HG02870 (cell line): ENCODE measurements around the gene CISD2.
"Not testable (repeated sequence)": the region's sequence is repeated elsewhere in the genome, so short reads cannot be mapped to it uniquely, and the experiment has no call there.

Experiments used
- ATAC-seq: cut with Tn5 transposase; IDR thresholded peaks from one replicate; pipeline ENCODE4 v1.9.1; 2021; ENCODE audit warnings: mild to moderate bottlenecking, moderate library complexity; ENCODE audit not compliant: unreplicated experiment

The CISD2 gene, protein sequence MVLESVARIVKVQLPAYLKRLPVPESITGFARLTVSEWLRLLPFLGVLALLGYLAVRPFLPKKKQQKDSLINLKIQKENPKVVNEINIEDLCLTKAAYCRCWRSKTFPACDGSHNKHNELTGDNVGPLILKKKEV

DNA sequence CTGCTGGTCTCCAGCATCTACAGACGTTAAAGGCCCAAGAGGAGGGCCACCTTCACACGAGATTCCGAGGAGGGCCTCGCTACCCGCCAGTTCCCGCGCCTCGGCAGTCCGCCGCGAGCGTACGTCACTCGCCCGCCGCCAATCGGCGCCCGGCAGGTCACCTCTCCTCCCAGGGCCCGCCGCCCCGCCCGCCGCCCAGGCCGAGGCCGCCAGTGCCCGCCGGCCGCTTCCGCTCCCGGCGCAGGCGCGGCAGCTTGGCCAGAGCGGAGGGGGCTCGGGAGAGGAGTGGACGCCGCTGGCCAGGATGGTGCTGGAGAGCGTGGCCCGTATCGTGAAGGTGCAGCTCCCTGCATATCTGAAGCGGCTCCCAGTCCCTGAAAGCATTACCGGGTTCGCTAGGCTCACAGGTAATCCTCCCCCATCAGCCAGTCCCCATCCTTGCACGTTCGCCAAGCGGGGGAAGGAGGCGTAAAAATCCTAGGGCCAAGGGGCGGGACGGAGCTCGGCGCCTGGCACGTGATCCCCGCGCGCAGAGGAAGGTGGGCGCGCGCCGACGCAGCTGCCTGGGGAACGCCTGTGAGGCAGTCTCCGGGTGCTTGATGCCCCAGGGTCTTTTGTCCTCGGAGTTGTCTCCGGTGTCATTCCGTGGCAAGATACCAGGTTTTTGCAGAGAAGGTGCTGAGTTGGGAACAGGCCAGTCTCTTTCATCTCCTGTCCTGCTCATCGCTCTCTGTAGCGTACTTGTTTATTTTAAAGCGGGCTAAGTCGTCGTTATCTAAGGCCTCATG is at the start of gene CISD2:
TSS of gene CISD2 (plus strand) at position 212 of the 788 bp plus-strand sequence. CDS start at position 305, 93 bp downstream.
- ATAC-seq: peak; percentile 73

DNA sequence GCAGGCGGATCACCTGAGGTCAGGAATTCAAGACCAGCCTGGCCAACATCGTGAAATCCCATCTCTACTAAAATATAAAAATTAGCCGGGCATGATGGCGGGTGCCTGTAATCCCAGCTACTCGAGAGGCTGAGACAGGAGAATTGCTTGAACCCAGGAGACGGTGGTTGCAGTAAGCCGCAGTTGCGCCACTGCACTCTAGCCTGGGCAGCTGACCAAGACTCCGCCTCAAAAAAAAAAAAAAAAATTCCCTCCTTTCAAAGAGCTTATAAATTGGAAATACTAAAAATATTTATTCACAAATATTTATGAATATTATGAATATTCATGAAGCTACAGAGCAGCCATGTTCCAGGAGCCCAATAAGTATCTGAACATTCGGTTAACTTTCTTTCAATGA is 49.7 kb upstream of the CISD2 start:
- not testable (repeated sequence) for ATAC-seq

DNA sequence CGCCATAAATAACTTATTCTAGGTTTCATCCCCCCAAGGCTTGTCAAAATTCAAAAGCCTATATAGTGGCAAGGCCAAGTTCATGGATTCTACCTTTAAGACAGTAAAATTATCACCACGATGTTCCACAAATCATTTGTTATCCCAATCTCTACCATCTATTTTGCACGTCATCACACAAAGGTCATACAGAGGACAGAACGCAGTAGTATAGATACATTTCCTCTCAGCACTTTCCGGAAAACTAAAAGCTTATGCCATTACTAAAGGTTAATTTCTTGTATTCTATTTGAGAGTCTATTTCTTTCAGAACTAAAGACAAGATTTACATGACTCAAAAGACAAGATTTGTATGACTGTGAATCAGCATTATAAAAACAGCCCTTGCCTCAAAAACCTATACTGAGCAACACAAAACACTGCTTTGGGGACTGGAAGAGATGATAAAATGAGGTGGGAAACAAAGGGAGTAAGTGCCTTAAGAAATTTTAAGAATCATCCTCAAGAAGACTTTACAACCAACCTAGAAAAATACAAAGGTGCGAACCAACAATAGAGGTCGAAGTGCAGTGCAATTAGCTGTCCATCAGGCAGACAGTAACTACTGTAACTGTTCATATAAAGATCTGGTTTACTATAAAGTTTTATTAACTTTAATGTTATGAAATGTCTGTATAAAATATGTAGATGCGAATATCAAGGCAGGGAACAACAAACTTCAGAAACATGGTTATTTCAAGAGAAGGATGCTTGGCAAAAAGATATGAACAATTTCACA is 49.0 kb upstream of the CISD2 start:
- ATAC-seq: no peak

DNA sequence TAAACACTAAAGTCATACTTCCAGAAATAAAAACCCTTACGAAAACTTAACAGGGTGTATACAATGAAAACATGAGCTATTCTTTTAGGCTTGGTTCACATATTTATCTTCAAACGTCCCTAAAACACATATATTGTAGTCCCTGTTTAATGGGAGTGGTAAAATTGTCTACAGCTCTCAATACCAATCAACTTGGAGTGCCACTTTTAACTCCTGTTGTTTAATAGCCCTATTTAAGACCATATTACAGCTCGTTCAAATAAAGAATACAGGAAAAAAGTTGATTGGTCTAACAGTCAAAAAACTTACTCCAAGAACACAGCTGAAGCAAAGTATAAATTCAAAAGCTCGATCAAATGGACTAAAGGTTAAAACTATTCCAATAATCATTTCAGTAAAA is 45.3 kb upstream of the CISD2 start:
- ATAC-seq: no peak

DNA sequence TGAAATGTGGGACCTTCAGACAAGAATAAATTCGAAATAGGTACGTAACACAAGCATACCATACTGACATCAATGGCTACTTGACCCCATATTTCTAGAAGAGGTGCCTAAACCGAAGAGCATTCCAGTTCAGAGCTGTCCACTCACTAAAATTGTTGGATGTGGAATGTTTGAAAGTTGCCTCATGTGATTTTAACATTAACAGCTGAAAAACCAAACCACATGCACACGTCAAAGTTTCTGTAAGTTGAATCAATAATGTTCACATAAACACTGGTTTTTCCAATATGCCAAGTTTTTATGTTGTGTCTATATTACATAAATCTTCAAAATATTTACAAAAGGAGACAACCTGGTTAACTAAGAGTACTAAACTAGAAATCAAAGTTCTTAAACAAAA is 44.9 kb upstream of the CISD2 start:
- ATAC-seq: no peak

DNA sequence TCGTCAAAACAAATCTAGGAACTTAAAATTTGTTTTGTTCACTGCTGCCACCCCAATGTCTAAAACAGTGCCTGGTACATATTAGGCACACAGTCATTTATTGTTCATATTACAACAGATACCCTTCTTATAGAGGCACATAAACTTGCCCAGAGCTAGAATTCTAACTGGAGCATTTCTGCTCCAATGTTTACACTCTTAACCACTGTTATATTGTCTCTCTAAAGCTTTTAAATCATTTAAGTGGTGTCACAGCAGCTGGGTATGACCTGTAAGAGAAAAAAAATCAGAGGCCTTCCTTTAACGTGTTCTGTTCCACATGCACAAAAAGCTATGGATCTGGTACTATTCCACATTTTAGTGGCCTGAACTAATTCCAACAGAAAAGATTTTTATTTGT is 44.4 kb upstream of the CISD2 start:
- no peak for ATAC-seq

DNA sequence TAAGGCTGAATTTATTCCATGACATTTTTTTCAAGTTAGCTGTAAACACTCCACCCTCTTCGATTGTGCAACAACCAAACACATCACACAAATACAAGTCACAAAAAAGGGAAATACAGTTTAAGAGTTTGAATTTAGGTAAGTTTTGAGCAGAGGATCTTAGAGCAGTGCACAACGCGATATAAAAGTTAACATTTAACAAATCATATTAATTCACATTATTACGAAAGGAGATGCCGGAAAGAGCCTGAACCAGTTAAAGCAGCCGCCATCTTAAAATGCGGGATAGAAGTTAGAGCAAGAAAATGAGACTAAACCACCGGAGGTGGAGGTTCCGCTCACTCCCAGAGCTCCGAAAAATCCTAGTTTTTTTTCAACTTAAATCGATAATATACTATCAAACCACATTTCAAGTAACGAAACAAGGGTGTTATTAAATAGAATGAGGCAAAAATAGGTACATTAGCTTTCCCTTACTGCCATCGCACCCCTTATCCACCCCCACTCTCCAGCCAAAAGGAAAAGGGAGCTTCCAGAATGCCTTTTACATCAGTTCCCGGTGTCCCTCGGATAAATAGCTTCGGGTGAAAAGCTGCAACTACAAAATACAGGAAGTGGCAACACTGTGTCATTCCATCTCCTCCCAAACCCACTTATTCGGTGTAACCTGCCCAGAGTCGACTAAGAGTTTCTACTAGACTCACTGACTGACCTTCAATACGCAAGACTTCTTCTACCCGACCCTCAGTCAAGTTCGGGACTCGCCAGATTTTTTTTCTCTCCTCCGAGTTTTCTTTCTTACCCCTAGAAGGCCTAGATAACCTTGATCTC is 43.3 kb upstream of the CISD2 start:
- no peak for ATAC-seq

DNA sequence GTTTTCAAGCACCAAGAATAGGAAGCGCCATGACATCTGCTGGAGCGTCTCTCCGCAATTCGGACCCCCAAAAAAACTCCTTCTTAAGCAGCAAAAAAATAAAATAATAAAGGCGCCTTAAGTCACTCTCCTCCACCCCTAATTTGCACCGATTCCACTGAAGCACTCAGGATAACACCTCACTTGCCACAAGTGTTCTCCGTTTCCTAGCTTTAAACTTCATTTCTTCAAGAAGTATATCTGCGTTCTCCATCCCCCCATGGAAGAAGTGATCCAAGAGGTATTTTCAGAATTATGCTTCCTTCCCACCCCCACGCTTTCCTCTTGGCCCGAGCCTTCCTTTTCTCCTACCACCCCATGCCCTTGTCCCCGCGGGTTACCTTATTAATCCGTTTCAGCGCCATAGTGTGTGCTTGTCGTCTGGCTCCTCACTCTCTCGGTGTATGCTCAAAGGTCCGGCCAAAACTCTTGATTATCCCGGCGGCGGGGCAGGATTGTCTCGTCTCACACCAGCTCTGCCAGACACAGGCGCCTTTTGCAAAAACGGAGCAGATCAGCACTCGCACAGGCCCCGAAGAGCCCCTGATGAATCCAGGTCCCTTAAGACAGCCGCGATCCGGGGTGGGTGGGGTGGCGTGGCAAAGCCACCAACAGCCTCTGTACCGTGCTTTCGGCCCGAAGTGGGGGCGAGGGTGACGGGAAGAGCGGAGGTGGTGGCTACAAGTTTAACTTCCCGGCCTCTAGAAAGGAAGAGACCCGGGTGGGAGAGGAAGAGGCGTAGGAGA is 42.5 kb upstream of the CISD2 start:
- ATAC-seq: no peak

DNA sequence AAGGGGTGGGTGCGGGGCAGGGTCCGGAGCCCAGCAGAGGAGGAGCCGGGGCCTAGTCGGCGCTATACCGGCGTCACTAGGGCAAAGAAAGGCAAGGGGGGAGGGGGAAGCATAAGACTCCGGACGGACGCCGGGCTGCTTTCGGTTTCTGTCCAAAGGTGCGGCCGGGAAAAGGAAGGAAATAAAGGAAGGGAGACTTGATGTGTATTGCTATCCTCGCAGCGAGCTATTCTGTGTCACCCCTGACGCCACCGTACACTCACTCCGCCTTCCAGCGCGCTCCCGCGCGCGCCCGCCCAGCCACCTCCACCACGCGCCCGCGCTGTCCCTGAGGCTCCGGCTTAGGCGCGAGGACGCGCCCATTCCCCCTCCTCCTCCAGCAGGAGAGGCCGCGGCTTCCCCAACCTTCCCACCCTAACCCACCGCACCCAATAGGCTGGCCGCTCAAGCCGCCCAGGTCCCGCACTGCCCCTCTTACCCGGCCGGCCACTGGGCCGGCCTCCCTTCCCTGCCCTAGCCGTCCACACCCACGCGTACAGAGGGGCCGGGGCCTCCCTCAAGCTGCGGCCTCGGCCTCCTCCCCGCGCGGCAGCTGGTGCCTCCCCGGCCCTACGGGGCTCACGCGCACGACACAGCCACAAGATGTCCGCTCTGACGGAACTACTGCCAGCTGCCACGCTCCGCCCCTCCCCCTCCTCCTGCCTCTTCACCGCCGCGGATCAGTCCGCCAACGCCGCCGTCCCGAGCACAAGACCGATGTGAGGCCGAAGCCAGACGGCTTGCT is 41.7 kb upstream of the CISD2 start, which contains the start of gene UBE2D3:
TSS of gene UBE2D3 (minus strand) at position 662 of the 784 bp plus-strand sequence. CDS start 1,043 bp downstream, outside the sequence.
- ATAC-seq: peak; percentile 23

DNA sequence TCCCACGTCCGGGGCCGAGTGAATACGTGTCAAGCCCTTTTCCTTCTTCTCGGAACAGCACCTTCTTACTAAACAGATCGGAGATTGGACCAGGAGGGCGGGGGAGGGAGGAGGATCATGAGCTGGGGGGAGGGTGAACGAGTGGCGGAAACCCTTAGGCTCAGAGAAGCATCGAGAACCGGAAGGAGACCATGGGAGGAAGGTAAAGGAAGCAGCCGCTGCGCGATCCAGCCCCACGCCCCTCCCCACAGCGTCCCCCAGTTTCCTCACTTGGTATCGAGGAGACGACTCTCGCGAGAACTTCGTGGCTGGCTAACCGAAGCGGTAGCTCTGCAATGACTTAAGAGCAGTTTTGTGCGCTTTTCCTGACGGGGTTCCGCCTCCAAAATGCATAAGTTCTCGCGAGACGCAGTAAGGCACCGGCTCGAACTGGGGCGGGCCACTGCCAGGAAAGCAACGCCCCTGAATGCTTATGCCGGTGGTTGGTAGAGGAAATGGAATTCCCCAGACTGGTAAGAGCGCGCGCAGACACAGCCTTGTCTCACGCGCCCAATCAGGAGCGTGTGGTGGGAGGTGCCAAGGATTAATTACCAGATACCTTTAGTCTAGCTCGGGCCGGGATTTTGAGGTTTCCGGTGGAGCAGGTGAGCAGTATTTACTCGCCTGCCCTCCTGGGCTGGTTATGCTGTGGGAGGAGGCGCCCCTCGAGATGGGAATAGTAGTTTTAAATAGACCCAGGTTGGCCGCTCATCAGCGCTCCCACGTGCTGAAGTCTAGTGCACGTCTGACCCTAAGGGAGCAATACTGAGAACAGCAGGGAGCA is 40.9 kb upstream of the CISD2 start:
- ATAC-seq: peak; percentile 82

DNA sequence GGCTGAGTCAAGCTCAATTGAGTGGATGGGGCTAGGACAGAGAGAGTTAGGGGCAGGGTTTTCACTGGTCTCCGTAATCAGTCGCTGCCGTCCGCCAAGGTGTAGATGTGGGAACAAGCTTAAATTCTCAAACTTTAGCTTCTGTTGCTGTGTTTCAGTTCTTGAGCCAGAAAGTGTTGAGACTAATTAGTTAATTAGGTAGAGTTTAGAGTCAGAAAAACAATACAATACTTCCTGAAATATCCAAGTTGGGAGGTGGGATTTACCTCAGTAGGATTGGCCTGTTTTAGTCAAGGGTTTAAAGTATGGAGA is 40.3 kb upstream of the CISD2 start:
- ATAC-seq: no peak

DNA sequence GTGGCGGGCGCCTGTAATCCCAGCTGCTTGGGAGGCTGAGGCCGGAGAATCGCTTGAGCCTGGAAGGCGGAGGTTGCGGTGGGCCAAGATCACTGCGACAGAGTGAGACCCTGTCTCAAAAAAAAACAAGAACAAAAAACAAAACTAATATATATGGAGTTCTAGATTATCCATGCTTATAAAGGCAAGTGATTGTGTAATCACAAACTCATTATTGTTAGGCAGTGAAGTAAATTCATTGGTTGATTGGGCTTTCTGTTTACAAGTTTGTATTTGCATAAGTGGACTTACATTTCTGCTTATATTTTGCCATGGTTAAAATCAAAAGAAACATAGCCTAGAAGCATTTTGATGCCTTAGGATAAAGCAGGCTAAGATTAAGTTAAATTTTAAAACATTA is 39.0 kb upstream of the CISD2 start:
- no peak for ATAC-seq

DNA sequence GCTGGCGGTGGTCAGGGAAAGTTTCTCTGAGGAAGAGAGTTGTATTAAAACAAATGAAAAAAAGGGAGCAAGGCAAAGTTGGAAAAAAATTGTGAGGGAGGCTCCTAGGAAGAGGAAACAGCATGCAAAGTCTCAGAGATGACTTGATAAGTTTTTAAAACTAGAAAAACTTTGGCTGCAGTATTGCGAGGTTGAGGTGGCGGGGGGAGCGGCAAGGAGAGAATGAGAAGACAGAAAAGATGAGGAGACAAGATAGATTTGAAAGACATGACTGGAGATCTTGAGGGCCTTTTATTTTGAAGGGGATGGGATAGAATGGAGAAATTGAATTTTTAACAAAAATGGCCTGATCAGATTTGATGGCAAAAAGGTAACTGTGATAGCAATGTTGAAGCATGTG is 36.7 kb upstream of the CISD2 start:
- no peak for ATAC-seq

DNA sequence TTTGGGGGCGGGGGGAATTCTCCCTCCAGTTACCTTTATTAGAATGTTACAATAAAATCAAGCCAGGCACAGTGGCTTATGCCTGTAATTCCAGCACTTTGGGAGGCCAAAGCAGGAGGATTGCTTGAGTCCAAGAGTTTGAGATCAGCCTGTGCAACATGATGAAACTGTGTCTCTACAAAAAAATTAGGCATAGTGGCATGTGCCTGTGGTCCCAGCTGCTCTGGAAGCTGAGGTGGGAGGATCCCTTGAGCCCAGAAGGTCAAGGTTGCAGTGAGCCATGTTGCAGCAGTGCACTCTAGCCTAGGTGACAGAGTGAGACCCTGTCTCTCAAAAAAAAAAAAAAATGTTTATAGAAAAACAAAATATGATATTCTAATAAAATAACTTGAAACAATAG is 36.1 kb upstream of the CISD2 start:
- no peak for ATAC-seq

DNA sequence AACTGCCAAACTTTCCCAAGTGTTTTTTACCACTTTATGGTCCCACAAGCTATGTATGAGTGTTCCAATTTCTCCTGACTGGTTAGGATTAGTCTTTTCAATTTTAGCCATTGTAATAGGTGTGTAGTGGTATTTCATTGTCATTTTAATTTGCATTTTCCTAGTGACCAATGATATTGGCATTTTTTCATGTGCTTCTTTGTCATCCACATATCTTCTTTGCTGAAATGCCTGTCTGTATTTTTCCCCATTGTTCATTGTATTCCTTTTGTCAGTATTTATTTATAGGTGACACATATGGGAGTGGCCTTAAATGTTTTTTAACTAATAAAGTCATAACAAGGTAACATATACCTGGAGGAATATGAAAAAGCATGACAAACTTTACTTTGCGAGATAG is 32.2 kb upstream of the CISD2 start:
- ATAC-seq: no peak

DNA sequence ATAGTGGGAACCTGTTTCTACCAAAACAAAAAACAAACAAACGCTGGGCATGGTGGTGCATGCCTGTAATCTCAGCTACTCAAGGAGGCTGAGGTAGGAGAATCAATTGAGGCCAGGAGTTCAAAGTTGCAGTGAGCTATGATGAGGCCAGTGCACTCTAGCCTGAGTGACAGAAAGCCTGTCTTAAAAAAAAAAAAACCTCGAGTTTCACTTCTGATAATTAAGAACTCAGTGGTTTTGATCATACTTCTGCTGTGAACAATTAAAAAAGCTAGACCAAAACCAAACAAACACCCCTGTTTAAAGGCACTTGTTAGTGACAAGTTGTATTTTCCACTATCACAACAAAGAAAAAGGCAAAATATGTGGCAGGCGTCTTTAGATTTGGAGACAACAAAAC is 26.4 kb upstream of the CISD2 start:
- no peak for ATAC-seq

DNA sequence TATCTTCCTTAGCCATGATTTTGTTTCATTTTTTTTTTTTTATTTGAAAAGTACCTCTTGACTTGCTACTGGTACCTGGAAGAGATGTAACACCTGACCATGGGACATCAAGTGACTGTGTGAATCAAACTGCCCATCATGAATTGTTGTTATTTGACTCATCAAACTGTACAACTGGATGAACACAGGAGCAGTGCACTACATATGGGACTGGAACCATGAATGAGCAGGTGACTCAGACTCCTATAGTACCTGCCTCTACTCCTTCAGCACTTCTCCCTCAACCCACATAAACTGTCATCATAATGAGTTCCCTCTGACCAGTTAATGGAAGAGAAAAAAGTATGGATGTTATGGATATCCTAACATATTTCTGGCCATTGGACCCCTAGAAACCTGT is 25.5 kb upstream of the CISD2 start:
- ATAC-seq: no peak

DNA sequence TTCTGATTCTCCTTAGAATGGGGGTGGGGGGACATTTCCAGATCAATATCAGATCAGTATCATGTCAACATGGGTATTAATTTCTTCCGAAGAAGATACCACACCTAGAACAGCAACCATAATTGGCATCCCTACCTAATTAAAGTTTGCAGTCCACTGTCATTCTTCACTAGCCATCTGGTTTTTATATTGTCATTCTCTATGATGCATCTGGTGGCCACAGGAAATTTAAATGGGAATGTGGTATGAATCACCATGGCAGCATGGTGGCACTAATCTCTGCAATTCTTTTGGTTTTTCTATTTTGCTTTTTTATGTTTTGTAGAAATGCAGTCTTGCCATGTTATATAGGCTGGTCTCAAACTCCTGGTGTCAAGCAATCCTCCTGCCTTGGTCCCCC is 24.9 kb upstream of the CISD2 start:
- no peak for ATAC-seq

DNA sequence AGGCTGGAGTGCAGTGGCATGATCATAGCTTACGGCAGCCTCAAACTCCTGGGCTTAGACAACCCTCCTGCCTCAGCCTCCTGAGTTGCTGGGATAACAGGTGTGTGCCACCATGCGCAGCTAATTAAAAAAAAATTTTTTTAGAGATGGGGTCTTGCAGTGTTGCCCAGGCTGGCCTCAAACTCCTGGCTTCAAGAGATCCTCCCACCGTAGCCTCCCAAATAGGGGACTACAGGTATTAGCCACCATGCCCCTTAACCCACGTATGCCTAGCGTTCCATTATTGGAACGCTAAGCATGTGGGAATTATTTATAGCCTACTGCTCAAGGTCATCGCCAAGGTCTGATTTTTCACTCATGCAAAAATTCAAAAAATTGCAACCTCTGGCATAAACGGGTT is 21.1 kb upstream of the CISD2 start:
- no peak for ATAC-seq
